Natural killer cell (primary cell): ENCODE measurements around the gene DHRS7C. TPM values are rescaled to one million over a fixed set of nuclear protein-coding genes. Genes with fewer than 3 reads are reported as not detected.
"Not testable (repeated sequence)": the region's sequence is repeated elsewhere in the genome, so short reads cannot be mapped to it uniquely, and the experiment has no call there.

Experiments
- ATAC-seq, 3 donors: fragments of 150-1000 bp in 2 of 3; fragments of 200-7000 bp in 1 of 3; cut with Tn5 transposase; 1 replicate in 1 of 3; 2 replicates in 2 of 3; pipeline ENCODE4 v1.10.0; 2021; ENCODE audit warnings: mild to moderate bottlenecking in 2 of 3, moderate library complexity in 2 of 3
- DNase-seq, 2 donors: peaks; one replicate each; pipeline versions ENCODE4 v3.0.0 to v3.0.0-alpha.2; 2013 to 2021; ENCODE audit warnings: mixed read lengths in 1 of 2
- H3K27ac ChIP-seq: one replicate; pipeline ENCODE4 v1.5.1; 2013; ENCODE audit warnings: mild to moderate bottlenecking, low read length
- H3K27me3 ChIP-seq: one replicate; pipeline ENCODE4 v1.6.1; 2013; ENCODE audit warnings: low read length; ENCODE audit not compliant: control insufficient read depth, insufficient read depth
- H3K36me3 ChIP-seq: one replicate; pipeline ENCODE4 v1.6.1; 2013; ENCODE audit warnings: low read length; ENCODE audit not compliant: control insufficient read depth, insufficient read depth
- H3K4me1 ChIP-seq: one replicate; pipeline ENCODE4 v1.6.1; 2013; ENCODE audit warnings: low read length; ENCODE audit not compliant: control insufficient read depth, insufficient read depth
- H3K4me3 ChIP-seq: one replicate; pipeline ENCODE4 v1.5.1; 2013; ENCODE audit warnings: low read length
- H3K9me3 ChIP-seq: one replicate; pipeline ENCODE4 v1.6.1; 2013; ENCODE audit warnings: low read length; ENCODE audit not compliant: control insufficient read depth, insufficient read depth
- H3K27ac Mint-ChIP-seq, 2 donors: one replicate each; pipeline ENCODE4 v1.8.0; 2022; ENCODE audit warnings: mild to moderate bottlenecking in 2 of 2, mixed read lengths in 2 of 2, moderate library complexity in 1 of 2
- H3K27me3 Mint-ChIP-seq, 2 donors: one replicate each; pipeline ENCODE4 v1.8.0; 2022; ENCODE audit warnings: low read depth in 2 of 2, mixed read lengths in 2 of 2
- H3K36me3 Mint-ChIP-seq: one replicate; pipeline ENCODE4 v1.8.0; 2022; ENCODE audit warnings: mixed read lengths
- H3K4me1 Mint-ChIP-seq, 2 donors: one replicate each; pipeline ENCODE4 v1.8.0; 2022; ENCODE audit warnings: mixed read lengths in 2 of 2
- H3K4me3 Mint-ChIP-seq: one replicate; pipeline ENCODE4 v1.8.0; 2022; ENCODE audit warnings: mild to moderate bottlenecking, moderate library complexity, mixed read lengths
- H3K9me3 Mint-ChIP-seq, 2 donors: one replicate each; pipeline ENCODE4 v1.8.0; 2022; ENCODE audit warnings: mixed read lengths in 2 of 2
- WGBS: methylation state at CpG from one replicate; pipeline ENCODE4 v1.1.7; 2013; ENCODE audit warnings: missing lambda C conversion rate; ENCODE audit not compliant: insufficient coverage; 5-methylcytosine and 5-hydroxymethylcytosine counted together
- intact Hi-C: fragments of 100-400 bp; cut with micrococcal nuclease; formaldehyde crosslinking; loops from one replicate; pipeline ENCODE4 v1.14.2; 2022
- total RNA-seq, 4 donors: library from RNA; stranded (reverse); fragments of 120-200 nt in 1 of 4; gene quantifications; one replicate each; pipeline versions ENCODE4 v1.2.3 to v1.2.4, GENCODE V29; 2013 to 2022
- TF ChIP-seq, protein P1 (sequence below): fragments of 200-600 bp; IDR thresholded peaks from one replicate; pipeline ENCODE4 v1.8.0; 2022; ENCODE audit warnings: antibody characterized with exemption

DHRS7C gene
- total RNA-seq, 3 donors from 2014 or later (not counting 1 experiment from before 2014, with no cell fraction given) = not detected

DNA sequence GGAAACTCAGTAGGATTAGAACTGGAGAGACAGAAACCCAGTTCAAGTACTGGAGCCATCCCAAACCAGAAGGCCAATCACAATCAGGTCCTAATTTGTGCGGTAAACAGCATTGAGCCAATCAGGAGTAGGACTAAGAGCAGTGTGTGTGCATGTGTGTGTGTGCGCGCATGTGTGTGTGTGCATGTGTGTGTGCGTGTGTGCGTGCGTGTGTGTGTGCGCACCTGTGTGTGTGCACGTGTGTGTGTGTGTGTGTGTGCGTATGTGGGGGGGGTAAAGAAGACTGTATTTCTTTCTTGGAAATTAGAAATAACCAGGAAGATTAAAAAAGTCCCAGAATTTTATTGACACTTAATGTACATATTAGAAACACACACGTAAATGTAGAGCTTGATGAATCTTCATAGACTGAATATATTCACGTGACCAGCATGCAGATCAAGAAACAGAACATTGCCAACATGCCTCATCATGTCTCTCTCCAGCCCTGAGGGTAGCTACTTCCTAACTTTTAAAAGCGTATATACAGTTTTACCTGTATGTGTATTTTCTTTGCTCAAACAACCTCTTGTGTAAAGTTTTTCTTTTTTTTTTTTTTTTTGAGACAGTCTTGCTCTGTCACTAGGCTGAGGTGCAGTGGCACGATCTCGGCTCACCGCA is 919 bp upstream of the DHRS7C start:
- Histone ChIP-seq H3K4me1 (no peaks in the 10 kb centered on the region), H3K36me3 (no peaks in the 10 kb centered on the region), H3K9me3 (no peaks in the 10 kb centered on the region), H3K4me3 (no peak overlapping the region), H3K27me3 (no peaks in the 10 kb centered on the region), H3K27ac (no peak overlapping the region)
- intact Hi-C loops = no loop called here
- ATAC-seq = no peak
- TF ChIP-seq, protein P1, sequence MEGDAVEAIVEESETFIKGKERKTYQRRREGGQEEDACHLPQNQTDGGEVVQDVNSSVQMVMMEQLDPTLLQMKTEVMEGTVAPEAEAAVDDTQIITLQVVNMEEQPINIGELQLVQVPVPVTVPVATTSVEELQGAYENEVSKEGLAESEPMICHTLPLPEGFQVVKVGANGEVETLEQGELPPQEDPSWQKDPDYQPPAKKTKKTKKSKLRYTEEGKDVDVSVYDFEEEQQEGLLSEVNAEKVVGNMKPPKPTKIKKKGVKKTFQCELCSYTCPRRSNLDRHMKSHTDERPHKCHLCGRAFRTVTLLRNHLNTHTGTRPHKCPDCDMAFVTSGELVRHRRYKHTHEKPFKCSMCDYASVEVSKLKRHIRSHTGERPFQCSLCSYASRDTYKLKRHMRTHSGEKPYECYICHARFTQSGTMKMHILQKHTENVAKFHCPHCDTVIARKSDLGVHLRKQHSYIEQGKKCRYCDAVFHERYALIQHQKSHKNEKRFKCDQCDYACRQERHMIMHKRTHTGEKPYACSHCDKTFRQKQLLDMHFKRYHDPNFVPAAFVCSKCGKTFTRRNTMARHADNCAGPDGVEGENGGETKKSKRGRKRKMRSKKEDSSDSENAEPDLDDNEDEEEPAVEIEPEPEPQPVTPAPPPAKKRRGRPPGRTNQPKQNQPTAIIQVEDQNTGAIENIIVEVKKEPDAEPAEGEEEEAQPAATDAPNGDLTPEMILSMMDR = no peak
- no peaks in the 10 kb centered on the region for H3K36me3 Mint-ChIP-seq
- no peak overlapping the region for H3K27ac Mint-ChIP-seq
- WGBS = 99% methylated on average over 13 of the region's 15 CpGs
- DNase-seq = no peak
- no peaks in the 10 kb centered on the region for H3K4me1 Mint-ChIP-seq
- peaks cover 0 to 4% of the 10 kb centered on the region in 2 donors for H3K27me3 Mint-ChIP-seq
- no peak overlapping the region for H3K4me3 Mint-ChIP-seq
- H3K9me3 Mint-ChIP-seq = no peaks in the 10 kb centered on the region

- Mint-ChIP-seq H3K4me3 (no peak overlapping the region), H3K27ac (no peak overlapping the region), H3K4me1 (no peaks in the 10 kb centered on the region), H3K27me3 (peaks cover 0 to 1% of the 10 kb centered on the region in 2 donors), H3K9me3 (no peaks in the 10 kb centered on the region), H3K36me3 (no peaks in the 10 kb centered on the region)
- TF ChIP-seq, protein P1 = no peak
- Histone ChIP-seq H3K36me3 (no peaks in the 10 kb centered on the region), H3K9me3 (no peaks in the 10 kb centered on the region), H3K27me3 (no peaks in the 10 kb centered on the region), H3K4me1 (no peaks in the 10 kb centered on the region), H3K4me3 (no peak overlapping the region), H3K27ac (no peak overlapping the region)
- no peak for DNase-seq
- WGBS = 81% methylated on average over 4 of the region's 4 CpGs
- intact Hi-C loops = no loop called here
- no peak for ATAC-seq
Observed at GRCh38 chr17:9790316-9790715, 1.1 kb downstream of the DHRS7C start.

- Histone ChIP-seq H3K9me3 (no peaks in the 10 kb centered on the region), H3K4me3 (no peak overlapping the region), H3K27ac (no peak overlapping the region), H3K4me1 (no peaks in the 10 kb centered on the region), H3K36me3 (no peaks in the 10 kb centered on the region), H3K27me3 (no peaks in the 10 kb centered on the region)
- no peaks in the 10 kb centered on the region for H3K4me1 Mint-ChIP-seq
- intact Hi-C loops = no loop called here
- whole genome bisulfite sequencing = 88% methylated on average over 7 of the region's 8 CpGs
- TF ChIP-seq, protein P1 = no peak
- H3K9me3 Mint-ChIP-seq = no peaks in the 10 kb centered on the region
- no peak overlapping the region for H3K27ac Mint-ChIP-seq
- H3K27me3 Mint-ChIP-seq = peaks cover 0 to 9% of the 10 kb centered on the region in 2 donors
- no peak for DNase-seq
- no peak for ATAC-seq
- H3K4me3 Mint-ChIP-seq = no peak overlapping the region
- H3K36me3 Mint-ChIP-seq = no peaks in the 10 kb centered on the region
Observed at GRCh38 chr17:9788601-9789000, 2.8 kb downstream of the DHRS7C start.

GRCh38 chr17:9784544-9784943 is 6.8 kb downstream of the DHRS7C start:
- H3K4me1 ChIP-seq = no peaks in the 10 kb centered on the region
- TF ChIP-seq, protein P1 = no peak
- H3K27ac Mint-ChIP-seq = no peak overlapping the region
- 85% methylated on average over 2 of the region's 2 CpGs for WGBS
- no peaks in the 10 kb centered on the region for H3K9me3 Mint-ChIP-seq
- H3K27me3 ChIP-seq = no peaks in the 10 kb centered on the region
- no peak overlapping the region for H3K27ac ChIP-seq
- H3K27me3 Mint-ChIP-seq = peaks cover 14 to 34% of the 10 kb centered on the region in 2 donors
- H3K36me3 Mint-ChIP-seq = no peaks in the 10 kb centered on the region
- H3K9me3 ChIP-seq = no peaks in the 10 kb centered on the region
- intact Hi-C loops = no loop called here
- no peaks in the 10 kb centered on the region for H3K36me3 ChIP-seq
- no peak for ATAC-seq
- H3K4me3 ChIP-seq = no peak overlapping the region
- no peak overlapping the region for H3K4me3 Mint-ChIP-seq
- no peaks in the 10 kb centered on the region for H3K4me1 Mint-ChIP-seq
- DNase-seq = no peak

GRCh38 chr17:9783465-9783864 is 7.9 kb downstream of the DHRS7C start:
- H3K4me1 Mint-ChIP-seq, H3K4me1 ChIP-seq, H3K9me3 Mint-ChIP-seq, H3K4me3 ChIP-seq, DNase-seq, ATAC-seq, H3K36me3 Mint-ChIP-seq, H3K9me3 ChIP-seq, intact Hi-C loops, H3K36me3 ChIP-seq, H3K27ac Mint-ChIP-seq, H3K27me3 ChIP-seq, H3K27ac ChIP-seq, H3K4me3 Mint-ChIP-seq: not testable (repeated sequence)
- 97% methylated on average over 4 of the region's 5 CpGs for WGBS
- peaks cover 14 to 34% of the 10 kb centered on the region in 2 donors for H3K27me3 Mint-ChIP-seq
